CD4-positive, alpha-beta T cell treated with Interferon alpha-2 for 1 hour (primary cell): Measurements from ENCODE around the gene ZFHX2.

Source experiments
- DNase-seq, 2 donors: peaks; one replicate each; pipeline ENCODE4 v3.0.0-alpha.2; 2020 to 2022

ZFHX2 gene

DNA sequence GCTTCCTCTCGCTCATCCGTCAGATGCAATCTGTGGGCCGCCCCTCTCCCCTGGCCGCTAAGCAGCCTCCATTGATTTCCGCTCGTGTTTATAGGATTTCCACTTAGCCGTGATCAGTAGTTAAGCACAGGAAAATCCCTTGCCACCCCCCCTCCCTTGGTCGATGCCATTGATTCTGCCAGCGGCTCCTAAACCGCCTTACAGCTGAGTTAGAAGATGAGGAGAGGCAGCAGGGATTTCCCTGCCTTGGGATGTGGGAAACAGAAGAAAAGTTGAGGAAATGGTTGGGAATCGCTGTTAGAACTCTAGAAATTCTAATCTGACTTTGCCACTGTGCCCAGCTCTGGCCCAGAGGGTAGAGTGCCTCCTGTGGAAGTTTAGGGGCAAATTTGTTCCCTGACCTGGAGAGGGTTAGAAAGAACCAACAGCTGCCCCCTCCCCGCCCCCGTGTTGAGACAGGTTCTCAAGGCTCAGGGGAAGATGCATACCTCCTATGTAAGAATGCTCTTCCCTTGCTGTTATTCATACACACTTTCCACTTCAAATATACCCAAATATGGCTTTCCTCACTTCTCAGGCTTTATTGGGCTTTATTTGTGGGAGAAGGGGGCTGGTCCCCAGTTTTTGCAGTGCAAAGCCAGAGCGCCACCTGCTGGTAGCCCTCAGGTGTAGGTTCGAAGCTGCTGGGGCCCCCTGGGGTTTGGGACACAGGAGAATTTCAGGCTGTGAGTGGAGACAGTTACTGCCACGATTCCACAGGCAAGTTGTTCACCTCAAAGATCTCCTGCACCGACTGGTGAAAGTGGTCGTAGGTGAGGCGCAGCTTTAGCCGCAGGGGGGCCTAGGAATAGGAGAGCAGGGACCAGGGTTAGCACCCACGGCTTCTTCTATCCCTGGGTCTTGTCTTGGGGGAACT is 7.7 kb upstream of the ZFHX2 start:
- DNase-seq = peak; percentile 57 to 74

DNA sequence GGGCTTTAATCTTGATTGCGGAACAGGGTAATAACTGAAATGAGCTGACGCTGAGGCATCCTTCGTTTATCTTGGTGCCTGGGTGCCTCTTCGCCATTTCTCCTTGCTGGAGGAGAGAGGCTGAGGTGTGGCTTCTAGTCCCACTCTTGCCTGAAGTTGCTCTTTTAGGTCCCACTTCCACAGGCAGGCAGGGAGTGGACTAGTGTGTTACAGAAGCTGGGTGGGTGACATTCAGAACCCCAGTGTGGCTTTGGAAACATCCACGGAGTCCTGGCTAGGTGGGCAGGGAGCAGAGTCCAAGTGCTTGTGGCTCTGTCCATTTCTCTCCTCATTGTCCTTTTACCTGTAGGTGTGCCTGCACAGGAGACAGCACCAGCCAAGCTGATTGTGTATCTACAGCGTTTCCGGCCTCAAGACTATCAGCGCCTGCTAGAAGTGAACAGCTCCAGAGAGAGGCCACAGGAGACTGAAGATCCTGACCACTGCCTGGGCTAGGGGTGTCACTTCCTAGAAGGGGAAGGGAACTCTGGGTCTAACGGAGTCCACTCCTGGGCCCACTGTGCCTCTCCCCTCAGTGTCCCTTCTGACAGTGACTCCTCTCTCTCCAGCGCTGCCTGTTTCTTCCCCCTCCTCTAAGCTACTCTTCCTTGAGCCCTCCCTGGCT is 6.9 kb upstream of the ZFHX2 start:
- DNase-seq = no peak

DNA sequence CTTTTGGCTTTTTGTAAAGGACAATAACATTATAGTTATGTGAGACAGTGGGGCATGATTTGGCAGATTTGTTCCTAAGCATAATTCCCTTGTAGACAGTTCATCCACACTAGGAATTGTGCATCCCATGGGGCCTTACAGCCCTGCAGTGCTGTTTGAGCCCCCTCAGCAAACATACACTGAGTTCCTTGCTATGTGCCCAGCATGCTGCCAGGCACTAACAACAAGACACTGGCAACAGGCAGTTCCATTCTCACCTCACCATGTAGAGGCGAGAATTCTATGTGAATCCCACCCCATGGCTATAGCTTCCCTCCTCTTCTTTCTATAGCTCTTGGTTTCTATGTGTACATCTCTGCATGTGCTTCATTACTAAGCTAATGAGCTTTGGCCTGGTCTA is 6.4 kb upstream of the ZFHX2 start:
- no peak for DNase-seq

DNA sequence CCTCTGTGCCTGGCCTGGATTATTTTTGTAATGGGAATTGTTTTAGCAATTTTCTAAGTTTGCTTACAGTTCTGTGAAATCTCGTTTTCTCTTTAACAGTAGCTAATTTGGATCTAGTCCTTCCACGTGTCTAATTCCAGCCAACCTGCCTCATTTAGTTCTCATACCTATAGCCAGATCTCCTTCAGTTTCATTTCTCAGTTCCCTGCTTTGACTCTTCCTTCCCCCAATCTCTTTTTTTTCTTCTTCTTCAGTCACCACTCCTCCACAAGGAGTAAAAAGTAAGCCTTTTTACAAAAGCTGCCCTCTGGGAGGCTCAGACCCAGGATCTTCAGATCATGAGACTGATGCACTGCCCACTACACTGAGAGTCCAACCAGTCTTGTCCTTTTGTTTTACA is 6.0 kb upstream of the ZFHX2 start:
- no peak for DNase-seq

DNA sequence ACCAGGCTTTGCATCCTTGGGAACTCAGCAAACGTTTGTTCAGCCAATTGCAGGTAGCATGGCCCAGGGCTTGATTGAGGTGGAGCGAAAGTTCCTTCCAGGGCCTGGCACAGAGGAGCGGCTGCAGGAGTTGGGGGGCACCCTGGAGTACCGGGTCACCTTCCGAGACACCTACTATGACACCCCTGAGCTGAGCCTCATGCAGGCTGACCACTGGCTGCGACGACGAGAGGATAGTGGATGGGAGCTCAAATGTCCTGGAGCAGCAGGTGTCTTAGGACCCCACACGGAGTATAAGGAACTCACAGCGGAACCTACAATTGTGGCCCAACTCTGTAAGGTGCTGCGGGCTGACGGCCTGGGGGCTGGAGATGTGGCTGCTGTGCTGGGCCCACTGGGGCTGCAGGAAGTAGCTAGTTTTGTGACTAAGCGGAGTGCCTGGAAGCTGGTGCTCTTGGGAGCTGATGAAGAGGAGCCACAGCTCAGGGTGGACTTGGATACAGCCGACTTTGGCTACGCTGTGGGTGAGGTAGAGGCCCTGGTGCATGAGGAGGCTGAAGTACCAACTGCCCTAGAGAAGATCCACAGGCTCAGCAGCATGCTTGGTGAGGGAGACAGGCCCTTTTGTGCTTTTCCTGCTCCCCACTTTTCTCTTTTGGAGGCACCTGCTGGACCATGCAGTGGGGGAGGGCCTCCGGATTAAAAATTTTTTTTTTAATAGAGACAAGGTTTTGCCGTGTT is 5.3 kb upstream of the ZFHX2 start:
- DNase-seq = no peak

DNA sequence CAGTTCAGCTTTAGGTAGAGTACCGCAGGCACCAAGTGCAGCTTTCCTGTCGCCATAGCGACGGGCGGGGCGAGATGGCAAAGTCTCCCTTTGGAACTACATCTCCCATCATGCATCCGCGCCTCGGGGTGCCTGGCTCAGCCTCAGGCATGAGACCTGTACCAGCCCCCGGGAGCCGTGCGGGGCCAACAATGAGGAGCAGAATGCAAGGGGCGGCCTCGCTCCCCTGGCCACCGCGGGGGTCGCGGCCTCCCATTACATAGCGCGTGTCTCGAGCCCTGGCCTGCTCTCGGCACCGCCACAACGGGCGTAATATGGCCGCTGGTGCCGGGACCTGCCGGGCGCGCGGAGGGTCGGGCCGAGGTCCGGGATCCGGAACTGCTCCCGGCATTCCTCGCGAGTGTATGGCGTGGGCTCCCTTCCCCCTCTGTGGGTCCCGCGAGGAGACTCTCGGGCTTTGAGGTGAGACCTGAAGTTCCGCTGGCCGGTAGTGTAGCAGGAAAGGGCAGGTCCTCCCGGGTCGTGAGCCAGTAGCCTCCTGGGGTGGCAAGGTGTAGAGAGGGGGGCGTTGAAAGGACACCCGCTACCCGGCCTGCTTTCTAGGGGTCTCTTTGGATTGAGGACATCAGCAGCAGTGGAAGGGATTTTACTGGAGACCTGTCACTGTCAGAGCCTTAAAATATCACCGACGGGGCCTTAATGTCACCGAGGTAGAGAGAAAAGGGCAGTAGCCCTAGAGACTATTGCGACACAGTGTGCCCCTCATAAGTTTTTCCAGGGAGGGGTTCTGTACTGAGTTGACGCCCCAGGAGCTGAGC is 4.5 kb upstream of the ZFHX2 start, which contains the start of gene THTPA:
Gene THTPA (plus strand): TSS at position 390 of the 818 bp plus-strand sequence. CDS start 487 bp downstream, outside the sequence.
- DNase-seq = peak; percentile 92 to 94

DNA sequence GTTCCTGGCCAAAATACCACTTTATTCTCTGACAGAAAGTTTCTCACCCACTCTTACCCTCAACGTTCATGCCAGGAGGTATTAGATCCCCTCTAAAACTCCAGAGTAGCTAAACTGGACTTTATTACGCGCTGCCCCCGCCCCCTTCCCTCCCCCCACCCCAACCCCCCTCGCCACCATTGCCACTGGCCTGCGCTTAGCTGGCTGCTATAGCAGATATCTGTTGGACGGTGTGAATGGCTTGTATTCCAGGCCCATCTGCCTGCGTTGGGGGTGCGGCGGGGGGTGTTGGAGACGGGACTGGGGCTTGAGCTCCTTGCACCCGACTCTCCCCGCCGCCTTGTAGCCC is 3.9 kb upstream of the ZFHX2 start:
- no peak for DNase-seq

DNA sequence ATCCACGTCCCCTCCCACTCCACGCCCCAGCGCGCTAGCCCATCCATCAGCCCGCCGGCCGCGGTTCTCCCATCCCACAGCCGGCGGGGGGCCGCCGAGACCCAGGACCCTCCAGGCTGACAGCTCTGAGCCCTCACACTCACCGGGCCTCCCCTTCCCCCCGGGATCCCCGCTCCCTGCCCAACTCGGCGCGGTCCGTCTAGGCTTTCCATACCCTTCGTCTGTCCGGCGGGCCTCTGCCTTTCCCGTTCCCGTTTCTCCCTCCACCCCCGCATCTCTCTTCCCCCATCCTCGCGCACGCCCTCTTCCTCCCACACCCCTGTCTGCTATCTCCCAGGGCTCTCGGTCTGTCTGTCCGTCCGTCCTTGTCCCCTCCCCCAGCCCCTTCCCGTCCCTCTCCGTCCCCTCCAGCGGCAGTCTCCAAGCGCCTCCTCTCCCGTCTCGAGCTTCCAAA is 726 bp downstream of the ZFHX2 start:
- no peak for DNase-seq

DNA sequence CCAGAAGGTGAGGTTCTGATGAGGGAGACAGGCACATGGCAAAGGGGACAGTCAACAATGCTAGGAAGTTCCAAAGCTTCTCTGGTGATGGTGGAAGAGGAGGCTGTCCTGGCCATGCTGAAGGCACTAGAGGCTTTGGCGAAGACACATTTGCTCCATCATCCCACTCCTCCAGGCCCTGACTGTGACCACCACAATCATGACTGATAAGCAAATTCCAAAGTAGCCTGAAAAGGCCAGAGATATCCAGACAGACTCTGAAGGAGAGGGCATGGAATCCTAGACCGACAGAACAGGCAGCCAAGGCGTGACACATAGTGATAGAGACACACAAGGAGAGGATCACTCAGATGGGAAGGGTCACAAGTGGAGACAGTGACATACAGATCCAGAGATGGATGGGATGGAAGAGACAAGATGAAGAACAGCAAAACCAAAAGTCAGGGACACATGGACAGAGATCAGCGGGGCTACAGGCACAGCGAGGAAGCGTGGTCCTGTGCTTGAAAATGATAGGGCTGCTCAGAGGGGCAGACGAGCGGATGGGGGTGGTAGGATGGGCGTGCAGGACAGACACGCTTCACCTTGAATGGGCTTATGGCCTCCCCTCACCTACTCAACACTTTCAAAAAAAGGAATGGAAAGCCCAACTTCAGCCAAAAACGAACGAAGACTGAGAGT is 1.3 kb downstream of the ZFHX2 start:
- no peak for DNase-seq

DNA sequence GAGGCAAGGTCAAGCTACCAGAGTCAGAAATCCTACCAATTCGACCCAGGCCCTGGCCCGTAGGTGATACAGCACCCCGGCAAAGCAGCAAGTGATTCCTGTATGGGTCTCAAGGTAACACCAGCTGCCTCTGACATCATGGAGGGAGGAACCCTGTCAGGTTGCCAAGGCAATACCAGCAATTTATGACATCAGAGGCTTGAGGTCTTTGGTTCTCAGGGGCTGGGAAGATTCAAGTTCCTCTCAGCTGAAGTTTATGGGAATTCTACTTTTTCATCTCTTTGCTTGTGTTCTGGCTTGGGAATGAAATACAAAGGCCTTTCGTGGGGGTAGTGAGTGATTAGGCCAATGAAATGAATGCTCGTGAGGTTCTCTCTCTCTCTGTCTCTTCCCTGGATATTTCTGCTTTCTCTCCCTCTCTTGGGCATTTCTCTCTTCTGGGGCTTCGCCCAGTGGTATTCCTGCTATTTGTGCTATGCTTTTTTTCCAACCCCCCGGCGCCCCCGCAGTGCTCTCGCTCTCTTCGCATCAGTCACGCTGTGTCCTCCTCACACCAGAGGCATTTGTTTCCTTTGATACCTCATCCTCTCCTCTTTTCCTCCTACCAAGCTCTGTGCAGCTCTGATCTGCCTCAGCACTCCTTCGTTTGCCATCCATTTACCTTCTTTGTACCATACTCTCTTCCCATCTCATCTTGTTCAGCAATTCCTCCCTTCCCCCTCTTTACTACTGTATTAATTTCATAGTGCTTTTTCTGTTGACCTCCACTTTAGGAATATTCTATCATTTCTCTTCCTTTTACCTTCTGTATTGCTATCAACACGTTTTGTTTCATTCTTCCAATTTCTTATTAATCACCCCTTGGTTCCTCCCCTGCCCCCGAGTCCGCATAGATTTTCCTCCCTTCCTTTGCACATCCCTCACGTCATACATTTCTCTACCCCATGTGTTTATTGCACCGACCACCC is 2.9 kb downstream of the ZFHX2 start:
- no peak for DNase-seq

DNA sequence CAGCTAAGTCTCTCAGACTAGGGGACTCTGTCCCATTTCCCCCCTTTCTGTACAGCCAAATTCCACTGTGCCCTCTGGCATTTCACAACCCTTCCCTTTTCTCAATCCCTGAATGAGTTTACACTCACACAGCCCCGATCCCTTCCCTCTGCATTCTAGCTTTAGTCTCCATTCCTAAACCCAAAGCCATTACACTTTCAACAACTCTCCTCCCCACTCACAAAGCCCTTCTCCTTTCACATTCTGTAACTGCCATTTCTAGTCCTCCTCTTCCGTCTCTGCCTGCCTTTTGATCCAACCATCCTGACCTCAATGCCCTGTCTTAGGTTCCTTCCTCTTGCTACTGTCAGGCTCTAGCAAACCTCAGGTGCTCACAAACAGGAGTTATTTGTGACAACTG is 3.6 kb downstream of the ZFHX2 start:
- no peak for DNase-seq

DNA sequence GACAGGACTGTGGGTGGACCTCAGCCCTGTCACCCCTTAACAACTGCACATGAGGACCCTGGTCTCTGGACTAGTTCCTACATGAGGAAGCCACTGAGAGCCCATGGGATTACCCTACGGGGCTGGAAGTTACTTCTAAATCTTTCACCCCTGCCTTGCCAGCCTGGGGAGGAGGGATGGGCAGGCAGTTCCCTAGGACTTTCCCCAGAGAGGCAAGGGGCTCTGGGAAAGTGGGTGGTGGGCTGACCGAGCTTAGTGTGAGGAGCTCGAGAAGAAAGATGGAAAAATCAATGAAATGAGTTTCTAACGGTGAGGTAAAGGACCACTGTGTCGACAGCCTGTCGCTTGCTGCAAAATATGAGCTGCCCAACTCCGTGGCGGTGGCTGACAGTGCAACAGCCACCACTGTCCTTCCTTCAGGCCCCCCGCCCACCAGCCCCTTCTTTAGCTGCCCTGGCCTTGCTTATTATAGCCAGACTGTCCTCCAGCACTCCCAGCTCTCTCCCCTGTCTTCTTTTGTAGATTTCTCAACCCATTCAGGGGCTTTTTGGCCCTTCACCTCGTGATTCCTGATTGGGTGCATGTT is 5.0 kb downstream of the ZFHX2 start:
- no peak for DNase-seq

DNA sequence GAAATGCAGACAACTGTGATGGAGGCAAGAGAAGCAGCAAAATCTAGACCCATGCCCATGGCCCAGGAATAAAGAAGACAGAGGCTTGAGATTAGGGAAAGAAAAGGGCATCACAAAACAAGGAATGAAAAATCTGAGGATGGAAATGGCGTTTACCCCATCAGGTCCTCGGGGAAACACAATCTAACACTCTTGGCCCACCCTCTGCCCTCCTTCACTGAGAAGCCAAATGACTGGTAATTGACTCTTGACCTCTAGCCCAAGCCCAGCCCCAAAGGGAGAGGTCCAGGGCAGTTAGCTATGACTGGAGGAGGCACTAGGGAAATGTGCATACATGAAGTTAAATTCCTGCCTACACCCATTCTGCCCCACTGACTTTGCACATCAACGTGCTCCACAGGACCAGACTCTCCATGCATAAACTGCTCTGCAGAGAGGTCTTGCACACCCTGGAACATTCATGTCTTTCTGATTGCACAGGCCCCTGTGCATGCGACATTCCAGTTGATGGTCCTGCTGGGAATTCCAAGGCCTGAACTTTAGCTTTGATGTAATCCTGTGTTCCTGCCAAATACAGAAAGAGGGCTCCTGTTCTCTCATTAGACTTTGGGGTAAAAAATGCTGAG is 5.7 kb downstream of the ZFHX2 start:
- no peak for DNase-seq

DNA sequence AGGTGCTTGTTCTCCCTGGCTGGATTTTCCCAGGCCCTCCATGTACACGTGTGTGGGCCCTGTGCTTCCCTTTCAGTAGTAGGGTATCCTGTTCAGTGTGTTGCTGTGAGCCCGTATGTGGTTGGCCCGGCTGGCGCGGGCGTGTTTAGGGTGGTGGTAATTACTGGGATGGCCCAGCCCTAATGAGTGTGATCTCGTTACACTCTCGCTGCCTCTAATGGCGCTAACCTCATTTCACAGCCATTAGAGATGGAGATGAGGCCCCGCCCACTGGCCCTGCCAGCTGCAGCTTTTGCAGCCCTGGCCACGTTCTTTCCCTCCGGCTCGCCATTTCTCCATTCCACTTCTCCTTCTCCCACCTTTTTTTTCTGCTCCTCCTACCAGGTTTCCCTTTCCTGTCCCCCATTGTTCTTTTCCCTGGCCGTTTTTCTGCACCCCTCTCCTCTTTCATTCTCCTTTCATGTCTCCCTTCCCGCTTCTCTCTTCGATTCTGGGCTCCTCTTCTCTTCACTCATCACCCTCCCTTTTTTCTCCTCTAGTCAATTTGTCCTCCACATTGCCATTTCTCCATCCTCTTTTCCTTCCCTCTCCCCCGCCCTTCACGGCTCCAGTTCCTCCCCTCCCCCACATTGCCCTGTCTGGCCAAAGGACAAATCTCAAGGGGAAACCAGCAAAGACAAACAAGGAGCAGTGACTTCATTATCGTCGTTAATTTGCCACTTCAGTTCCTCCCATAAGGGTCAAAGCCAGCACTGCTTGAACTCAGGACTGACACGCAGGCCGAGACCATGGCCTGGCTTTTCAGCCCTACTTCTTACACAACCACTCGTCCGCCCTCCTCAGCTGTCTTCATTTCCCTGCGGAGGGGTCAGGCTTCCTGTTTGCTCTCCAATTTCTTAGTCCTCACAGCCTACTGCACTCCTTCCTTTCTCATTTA is 6.8 kb downstream of the ZFHX2 start:
- DNase-seq = no peak

DNA sequence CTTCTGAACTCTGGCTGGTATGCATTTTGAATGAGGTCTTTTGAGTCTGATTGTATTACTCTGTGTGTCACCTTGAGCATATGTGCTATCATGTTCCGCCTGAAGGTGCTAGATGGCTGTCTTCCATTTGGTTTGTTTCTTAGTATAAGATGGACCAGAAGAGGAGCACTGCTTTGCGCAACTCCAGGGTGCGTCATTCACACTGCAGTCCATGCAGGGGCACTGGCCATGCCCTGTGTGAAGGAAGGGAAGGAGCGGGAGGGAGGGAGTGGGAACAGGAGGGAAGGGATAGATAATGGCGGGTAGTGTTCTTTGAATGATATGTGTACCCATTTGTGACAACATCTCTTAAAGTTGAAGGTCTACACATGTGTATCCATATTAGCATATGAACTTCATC is 8.2 kb downstream of the ZFHX2 start:
- DNase-seq = no peak

DNA sequence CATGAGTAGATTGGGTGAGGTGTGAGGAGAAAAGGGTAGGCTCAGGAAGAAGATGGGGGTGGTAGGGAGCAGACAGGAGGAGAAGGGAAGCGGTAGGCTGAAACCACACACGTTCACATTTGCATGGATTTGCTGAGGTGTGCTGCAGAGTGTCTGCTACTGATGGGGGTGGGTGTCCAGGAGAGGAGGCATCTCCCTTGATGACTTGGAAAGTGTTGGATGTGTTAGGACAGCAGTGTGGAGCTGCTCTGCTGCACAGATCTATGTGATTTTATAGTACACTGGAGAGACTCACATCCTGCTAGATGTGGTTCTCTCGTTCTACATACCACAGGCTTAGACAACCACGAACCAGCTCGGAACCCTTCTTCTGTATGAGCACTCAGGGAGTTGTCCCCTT is 9.3 kb downstream of the ZFHX2 start:
- DNase-seq = no peak

DNA sequence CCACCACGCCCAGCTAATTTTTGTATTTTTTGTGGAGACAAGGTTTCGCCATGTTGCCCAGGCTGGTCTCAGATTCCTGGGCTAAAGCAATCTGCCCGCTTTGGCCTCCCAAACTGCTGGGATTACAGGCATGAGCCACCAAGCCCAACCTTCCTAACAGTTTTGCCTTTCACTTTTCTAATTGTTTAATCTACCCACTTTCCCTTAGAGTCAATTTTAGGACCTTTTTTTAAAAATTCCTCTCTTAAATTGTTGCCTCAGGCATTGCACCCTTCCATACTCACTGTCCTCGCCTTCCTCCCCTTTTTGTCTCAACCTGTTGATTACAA is 11.5 kb downstream of the ZFHX2 start:
- DNase-seq = no peak

DNA sequence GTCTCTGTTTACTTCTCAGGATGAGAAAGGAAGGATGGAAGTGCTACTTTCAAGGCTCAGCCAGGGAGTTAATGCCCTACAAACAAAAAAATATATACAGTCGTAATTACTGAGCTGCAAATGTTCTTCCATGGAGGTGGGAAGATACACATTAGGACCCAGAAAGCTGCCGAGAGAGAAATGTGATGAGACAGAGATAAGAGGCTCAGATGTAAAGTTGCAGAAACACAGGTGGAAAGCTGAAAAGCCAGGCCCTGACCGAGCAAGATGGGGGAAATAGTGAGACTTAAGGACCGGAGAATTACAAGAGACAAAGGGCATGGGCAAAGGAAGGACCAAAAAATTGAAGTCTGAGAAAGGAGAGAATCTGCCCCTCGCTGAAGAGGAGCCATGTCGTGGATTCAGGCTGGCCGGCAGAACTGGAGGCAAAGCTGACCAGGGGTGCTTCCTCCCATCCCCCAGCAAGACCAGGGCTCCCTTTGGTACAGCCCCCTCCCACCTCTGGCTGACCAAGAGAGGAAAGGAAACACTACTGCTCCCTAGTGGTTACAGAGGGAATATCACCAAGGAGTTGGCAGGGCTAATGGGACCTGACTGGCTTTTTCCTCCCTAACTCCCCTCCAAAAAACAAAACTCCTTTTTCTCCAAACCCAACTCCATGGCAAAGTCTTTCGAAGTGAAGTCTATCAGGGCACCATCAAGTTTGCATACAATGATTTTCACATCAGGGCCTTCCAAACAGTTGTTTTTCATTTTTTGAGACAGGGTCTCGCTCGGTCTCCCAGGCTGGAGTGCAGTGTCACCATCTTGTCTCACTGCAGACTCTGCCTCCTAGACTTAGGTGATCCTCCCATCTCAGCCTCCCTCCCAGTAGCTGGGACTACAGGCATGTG is 12.1 kb downstream of the ZFHX2 start:
- peak; percentile 7 to 58 for DNase-seq
